H1 (cell line): Measurements from ENCODE around the gene NR5A2. TPM values are rescaled to one million over a fixed set of nuclear protein-coding genes. Genes with fewer than 3 reads are reported as not detected.

ENCODE experiments used
- BCL11A ChIP-seq, 2 experiments: IDR thresholded peaks; one replicate each; pipeline ENCODE4 v1.6.1; 2011; ENCODE audit warnings: low read depth in 2 of 2, low read length in 2 of 2, mild to moderate bottlenecking in 2 of 2
- BRCA1 ChIP-seq: IDR thresholded peaks from 2 replicates; pipeline ENCODE4 v1.6.1; 2012; ENCODE audit warnings: low read depth, low read length, improper control_type of control experiment
- EP300 ChIP-seq, 2 experiments: IDR thresholded peaks; 1 replicate in 1 of 2; 2 replicates in 1 of 2; pipeline ENCODE4 v1.6.1; 2011 to 2012; ENCODE audit warnings: low read depth in 2 of 2, low read length in 2 of 2, mild to moderate bottlenecking in 2 of 2, borderline replicate concordance in 1 of 2, inconsistent platforms in 1 of 2, moderate library complexity in 1 of 2
- EZH2 ChIP-seq: fragments of 200-600 bp; sonication (generic); IDR thresholded peaks from 2 replicates; pipeline ENCODE4 v1.7.1; 2012; ENCODE audit warnings: low read depth, mild to moderate bottlenecking, moderate library complexity, low read length, inconsistent platforms; ENCODE audit not compliant: severe bottlenecking
- KDM4A ChIP-seq: IDR thresholded peaks from one replicate; pipeline ENCODE4 v1.7.1; 2012; ENCODE audit warnings: low read depth, mild to moderate bottlenecking, moderate library complexity, low read length, inconsistent platforms; ENCODE audit not compliant: severe bottlenecking
- POU5F1 ChIP-seq: IDR thresholded peaks from 2 replicates; pipeline ENCODE4 v1.6.1; 2011; ENCODE audit warnings: low read depth, mild to moderate bottlenecking, low read length, moderate library complexity
- SUZ12 ChIP-seq: fragments of 200-600 bp; sonication (generic); IDR thresholded peaks from 2 replicates; pipeline ENCODE4 v1.6.1; 2012; ENCODE audit warnings: mild to moderate bottlenecking, inconsistent platforms, low read length, moderate library complexity, mixed read lengths
- YY1 ChIP-seq: IDR thresholded peaks from 2 replicates; pipeline ENCODE4 v1.6.1; 2011; ENCODE audit warnings: low read depth, mild to moderate bottlenecking, low read length
- polyA plus RNA-seq, 7 experiments: library from polyadenylated mRNA; depleted of rRNA in 3 of 7; stranded (reverse) in 5 of 7; unstranded in 2 of 7; fragments of >200 nt in 5 of 7; fragments of 200-250 nt in 2 of 7; gene quantifications; 1 replicate in 5 of 7; 2 replicates in 1 of 7; 4 replicates in 1 of 7; pipeline versions ENCODE4 v1.2.1 to v1.2.3, GENCODE V29; 2011 to 2013; ENCODE audit warnings: missing spikeins in 2 of 7, mixed read lengths in 2 of 7
- total RNA-seq: library from RNA; stranded (reverse); fragmentation: NEBNext Ultra II Directional; extraction: Animal tissue kit (Norgen Biotek cat#: 25700); gene quantifications from 2 replicates; pipeline ENCODE4 v1.2.1, GENCODE V29; 2021
- TF ChIP-seq, protein P1 (sequence below): IDR thresholded peaks from 2 replicates; pipeline ENCODE4 v1.6.1; 2012; ENCODE audit warnings: inconsistent platforms

Gene NR5A2
- total and polyA plus RNA-seq, 2 of the 8 experiments (the other 6 are each of a cell fraction or from before 2014, with no cell fraction given), result 1.7 to 11.6 TPM

DNA sequence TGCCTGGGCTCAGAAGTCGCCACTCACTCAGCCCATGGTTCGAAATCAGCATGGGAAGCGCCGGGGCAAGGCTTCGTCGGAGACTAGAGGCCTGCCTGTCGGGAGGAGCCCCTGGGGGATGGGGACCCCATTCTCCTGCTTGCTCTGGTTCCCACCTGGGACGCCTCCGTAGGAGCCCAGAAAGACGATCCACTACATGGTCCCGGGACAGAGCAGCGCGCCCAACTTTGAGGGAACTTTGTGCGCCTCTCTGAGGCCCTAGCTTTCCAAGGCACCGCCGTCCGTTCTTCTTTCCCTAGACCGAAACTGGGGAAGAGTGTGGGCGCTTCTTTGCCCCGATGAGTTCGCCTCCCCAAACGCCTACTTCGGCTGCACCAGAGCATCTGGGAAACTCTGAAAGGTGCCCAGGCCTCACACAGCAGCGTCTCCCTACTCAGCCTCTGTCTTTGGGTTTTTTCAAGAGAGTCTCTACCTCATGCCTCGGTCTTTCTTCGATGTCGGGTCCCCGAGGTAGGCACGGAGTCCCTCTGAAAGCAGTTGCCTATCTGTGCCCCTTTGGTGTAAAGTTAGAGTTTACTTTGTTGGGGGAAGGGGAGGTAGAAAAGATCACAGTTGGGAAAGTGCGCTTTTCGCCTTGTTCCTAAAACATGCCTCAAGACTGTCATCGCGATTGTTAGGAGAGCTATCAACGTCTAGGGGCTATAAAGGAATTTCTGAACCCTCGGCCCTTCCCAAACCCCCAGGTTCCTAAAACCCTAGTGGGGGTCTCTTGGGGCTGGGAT is 14.0 kb downstream of the NR5A2 start (continued):
- TF ChIP-seq BRCA1, result no peak
- no peak for TF ChIP-seq EP300 (IDR thresholded peaks at IDR 0.05; ENCODE audit: borderline replicate concordance in 1 of 2, low read depth in 2 of 2, low read length in 2 of 2)
- TF ChIP-seq, protein P1, sequence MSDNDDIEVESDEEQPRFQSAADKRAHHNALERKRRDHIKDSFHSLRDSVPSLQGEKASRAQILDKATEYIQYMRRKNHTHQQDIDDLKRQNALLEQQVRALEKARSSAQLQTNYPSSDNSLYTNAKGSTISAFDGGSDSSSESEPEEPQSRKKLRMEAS, result peak; percentile 37; the same call in 1 of the 2 replicates
- TF ChIP-seq KDM4A, result peak; percentile 9
- TF ChIP-seq SUZ12, result peak; percentile 86
- TF ChIP-seq EZH2, result peak; percentile 70
- TF ChIP-seq BCL11A (IDR thresholded peaks at IDR 0.05; ENCODE audit: low read depth in 2 of 2, low read length in 2 of 2), result no peak
- no peak for TF ChIP-seq POU5F1
- TF ChIP-seq YY1, result 0 out of 2 replicates have a peak, but pooled peaks have one; percentile 7
